T-cell (primary cell): ENCODE results near the gene GSG1L2. TPM values are rescaled to one million over a fixed set of nuclear protein-coding genes. Genes with fewer than 3 reads are reported as not detected.

Source experiments
- ATAC-seq, 4 experiments: fragments of 200-7000 bp in 3 of 4; fragments of 150-1000 bp in 1 of 4; cut with Tn5 transposase; replicated peaks in 1 of 4; 1 replicate in 3 of 4; 2 replicates in 1 of 4; pipeline ENCODE4 v1.10.0; 2021; ENCODE audit warnings: moderate library complexity in 3 of 4, mild to moderate bottlenecking in 2 of 4, moderate number of reproducible peaks in 1 of 4
- CTCF ChIA-PET, 2 donors: fragments of 300-600 bp; sonication (Branson Sonifier 250); formaldehyde crosslinking; loops; one replicate each; lab custom pipeline; 2022; ENCODE audit warnings: antibody characterized with exemption in 2 of 2; lab: Charles Lee
- POLR2A ChIA-PET, 2 donors: fragments of 300-600 bp; sonication (Branson Sonifier 250); formaldehyde crosslinking; loops; one replicate each; lab custom pipeline; 2022; ENCODE audit warnings: antibody characterized with exemption in 2 of 2; lab: Charles Lee
- DNase-seq, 35 experiments: peaks; one replicate each; pipeline versions ENCODE4 v3.0.0 to v3.0.0-alpha.2; 2013 to 2023
- H3K27ac ChIP-seq: one replicate; pipeline ENCODE4 v1.5.1; 2013; ENCODE audit warnings: low read length
- H3K27me3 ChIP-seq, 2 experiments: replicated peaks in 1 of 2; 1 replicate in 1 of 2; 2 replicates in 1 of 2; pipeline versions ENCODE4 v1.6.1 to v1.7.0; 2013; ENCODE audit warnings: low read length in 1 of 2, mixed read lengths in 1 of 2; ENCODE audit not compliant: control insufficient read depth in 2 of 2, insufficient read depth in 2 of 2; ENCODE audit errors: extremely low read depth in 1 of 2
- H3K36me3 ChIP-seq, 2 donors: 1 replicate in 1 of 2; 2 replicates in 1 of 2; pipeline versions ENCODE4 v1.6.1 to v1.7.0; 2013; ENCODE audit warnings: low read length in 1 of 2; ENCODE audit not compliant: control insufficient read depth in 2 of 2, insufficient read depth in 1 of 2; ENCODE audit errors: extremely low read depth in 1 of 2
- H3K4me1 ChIP-seq, 2 experiments: 1 replicate in 1 of 2; 2 replicates in 1 of 2; pipeline versions ENCODE4 v1.6.1 to v1.7.0; 2013; ENCODE audit warnings: low read length in 2 of 2, mixed read lengths in 1 of 2; ENCODE audit not compliant: insufficient read depth in 2 of 2, control insufficient read depth in 1 of 2; ENCODE audit errors: extremely low read depth in 1 of 2
- H3K4me3 ChIP-seq, 2 donors: 1 replicate in 1 of 2; 2 replicates in 1 of 2; pipeline versions ENCODE4 v1.5.1 to v1.7.0; 2013; ENCODE audit warnings: mild to moderate bottlenecking in 2 of 2, low read length in 1 of 2, moderate library complexity in 1 of 2; ENCODE audit not compliant: control insufficient read depth in 1 of 2; ENCODE audit errors: extremely low read depth in 1 of 2
- H3K9me3 ChIP-seq: 2 replicates; pipeline ENCODE4 v1.7.0; 2013
- H3K27ac Mint-ChIP-seq, 2 donors: one replicate each; pipeline ENCODE4 v1.8.0; 2020 to 2021; ENCODE audit warnings: mild to moderate bottlenecking in 2 of 2, mixed read lengths in 2 of 2
- H3K27me3 Mint-ChIP-seq, 2 donors: one replicate each; pipeline ENCODE4 v1.8.0; 2021 to 2022; ENCODE audit warnings: mixed read lengths in 2 of 2
- H3K36me3 Mint-ChIP-seq: one replicate; pipeline ENCODE4 v1.8.0; 2021; ENCODE audit warnings: mixed read lengths
- H3K4me1 Mint-ChIP-seq, 3 donors: one replicate each; pipeline ENCODE4 v1.8.0; 2020 to 2022; ENCODE audit warnings: mixed read lengths in 3 of 3, mild to moderate bottlenecking in 1 of 3
- H3K4me3 Mint-ChIP-seq, 3 donors: one replicate each; pipeline ENCODE4 v1.8.0; 2020 to 2022; ENCODE audit warnings: mild to moderate bottlenecking in 3 of 3, mixed read lengths in 3 of 3, moderate library complexity in 3 of 3
- H3K9me3 Mint-ChIP-seq, 3 donors: one replicate each; pipeline ENCODE4 v1.8.0; 2020 to 2022; ENCODE audit warnings: mixed read lengths in 3 of 3
- WGBS: methylation state at CpG from one replicate; pipeline ENCODE4 v1.1.5; 2013; ENCODE audit warnings: missing lambda C conversion rate; ENCODE audit not compliant: insufficient coverage; 5-methylcytosine and 5-hydroxymethylcytosine counted together
- total RNA-seq, 35 experiments: library from RNA in 6 of 35; stranded (reverse) in 6 of 35; fragments of 120-200 nt in 1 of 35; gene quantifications; one replicate each; pipeline versions ENCODE4 v1.2.1 to v1.2.4 and lab custom pipeline; 2013 to 2026

The GSG1L2 gene
- total RNA-seq, 5 donors from 2014 or later (not counting 1 experiment from before 2014, with no cell fraction given): not detected

DNA sequence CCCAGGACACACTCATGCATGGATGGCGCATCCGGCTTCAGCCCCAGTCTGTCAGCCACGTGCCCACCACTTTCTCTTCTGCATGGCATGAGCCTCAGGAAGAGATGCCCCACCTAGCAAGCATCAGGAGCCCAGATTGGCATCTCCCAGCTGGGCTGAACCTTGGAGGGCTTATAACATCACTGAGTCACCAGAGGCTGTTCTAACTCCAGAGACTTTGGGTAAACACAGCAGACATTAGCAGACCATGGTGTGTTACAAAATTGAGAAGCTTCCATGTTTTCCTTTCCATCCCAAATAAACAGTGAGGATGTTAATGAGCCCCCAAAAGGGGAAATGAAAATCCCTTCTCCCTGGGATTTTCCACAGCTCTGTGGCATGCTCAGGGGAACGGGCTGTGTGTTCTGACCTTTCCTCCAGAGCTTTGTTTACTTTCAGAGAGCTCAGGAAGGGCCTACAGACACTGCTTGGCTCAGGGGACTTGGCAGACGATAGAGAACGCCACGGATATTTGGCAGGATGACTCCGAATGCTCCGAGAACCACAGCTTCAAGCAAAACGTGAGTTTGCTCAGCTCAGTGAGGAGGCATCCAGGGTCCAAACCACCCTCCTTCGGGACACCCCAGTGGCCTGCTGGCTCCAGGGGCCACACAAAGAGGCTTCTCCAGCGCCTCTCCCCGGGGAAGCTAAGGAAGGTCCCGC, 20.3 kb upstream of the GSG1L2 start:
- ChIA-PET POLR2A (no interaction called here), CTCF (no interaction called here)
- H3K27ac Mint-ChIP-seq: no peak overlapping the region
- ATAC-seq: no peak
- H3K4me1 ChIP-seq: no peaks in the 10 kb centered on the region
- no peak overlapping the region for H3K27ac ChIP-seq
- no peaks in the 10 kb centered on the region for H3K4me1 Mint-ChIP-seq
- no peaks in the 10 kb centered on the region for H3K36me3 Mint-ChIP-seq
- H3K4me3 Mint-ChIP-seq: no peak overlapping the region
- no peaks in the 10 kb centered on the region for H3K9me3 Mint-ChIP-seq
- no peak for DNase-seq
- H3K9me3 ChIP-seq: no peaks in the 10 kb centered on the region
- no peaks in the 10 kb centered on the region for H3K36me3 ChIP-seq
- H3K27me3 ChIP-seq: peaks cover 0 to 7% of the 10 kb centered on the region in 2 experiments
- no peak overlapping the region for H3K4me3 ChIP-seq
- WGBS: 76% methylated on average over 10 of the region's 14 CpGs
- peaks cover 22 to 27% of the 10 kb centered on the region in 2 donors for H3K27me3 Mint-ChIP-seq

GRCh38 chr17:9839433-9839832, 17.6 kb upstream of the GSG1L2 start:
- Mint-ChIP-seq H3K9me3 (no peaks in the 10 kb centered on the region), H3K4me3 (no peak overlapping the region), H3K36me3 (no peaks in the 10 kb centered on the region), H3K4me1 (no peaks in the 10 kb centered on the region), H3K27ac (no peak overlapping the region), H3K27me3 (peaks cover 24 to 27% of the 10 kb centered on the region in 2 donors)
- no peak for ATAC-seq
- 38% methylated on average over 4 of the region's 4 CpGs for WGBS
- Histone ChIP-seq H3K36me3 (no peaks in the 10 kb centered on the region), H3K4me1 (no peaks in the 10 kb centered on the region), H3K9me3 (no peaks in the 10 kb centered on the region), H3K27ac (no peak overlapping the region), H3K27me3 (peaks cover 0 to 7% of the 10 kb centered on the region in 2 experiments), H3K4me3 (no peak overlapping the region)
- ChIA-PET CTCF (no interaction called here), POLR2A (no interaction called here)
- DNase-seq: no peak

- no peaks in the 10 kb centered on the region for H3K9me3 Mint-ChIP-seq
- DNase-seq (no peak), ATAC-seq (no peak)
- H3K27me3 ChIP-seq: peaks cover 0 to 7% of the 10 kb centered on the region in 2 experiments
- ChIA-PET POLR2A (no interaction called here), CTCF (no interaction called here)
- H3K4me3 Mint-ChIP-seq: no peak overlapping the region
- peaks cover 21 to 23% of the 10 kb centered on the region in 2 donors for H3K27me3 Mint-ChIP-seq
- 81% methylated on average over 7 of the region's 11 CpGs for WGBS
- no peaks in the 10 kb centered on the region for H3K4me1 Mint-ChIP-seq
- no peaks in the 10 kb centered on the region for H3K36me3 Mint-ChIP-seq
- H3K4me1 ChIP-seq: no peaks in the 10 kb centered on the region
- H3K36me3 ChIP-seq: no peaks in the 10 kb centered on the region
- no peak overlapping the region for H3K27ac Mint-ChIP-seq
- H3K27ac ChIP-seq: no peak overlapping the region
- H3K4me3 ChIP-seq: no peak overlapping the region
- no peaks in the 10 kb centered on the region for H3K9me3 ChIP-seq
Observed at GRCh38 chr17:9837551-9838471, 15.9 kb upstream of the GSG1L2 start.

DNA sequence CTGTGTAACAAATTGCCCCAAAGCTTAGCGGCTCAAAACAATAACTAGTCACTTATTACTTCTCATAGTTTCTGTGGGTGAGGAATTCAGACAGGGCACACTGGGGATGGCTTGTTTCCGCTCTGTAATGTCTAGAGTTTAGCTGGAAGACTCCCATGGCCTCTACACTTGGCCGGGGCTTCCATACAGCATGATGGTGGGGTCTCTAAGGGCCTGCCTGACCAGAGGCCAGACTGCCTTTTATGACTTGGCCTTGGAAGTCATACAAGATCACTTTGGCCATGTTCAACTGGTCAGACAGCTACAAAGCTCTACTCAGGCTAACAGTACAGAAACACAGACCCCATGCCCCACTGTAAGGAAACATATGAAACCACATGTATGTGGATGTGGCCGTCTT, 12.0 kb upstream of the GSG1L2 start:
- peaks cover 9 to 16% of the 10 kb centered on the region in 2 donors for H3K27me3 Mint-ChIP-seq
- no peak for ATAC-seq
- peaks cover 0 to 2% of the 10 kb centered on the region in 2 experiments for H3K27me3 ChIP-seq
- no CpG with 5 or more reads among the region's 4 CpGs for WGBS
- H3K36me3 Mint-ChIP-seq: no peaks in the 10 kb centered on the region
- H3K27ac Mint-ChIP-seq: no peak overlapping the region
- H3K4me3 Mint-ChIP-seq: no peak overlapping the region
- ChIA-PET POLR2A (no interaction called here), CTCF (no interaction called here)
- H3K36me3 ChIP-seq: no peaks in the 10 kb centered on the region
- no peak overlapping the region for H3K27ac ChIP-seq
- no peaks in the 10 kb centered on the region for H3K4me1 ChIP-seq
- no peak for DNase-seq
- no peaks in the 10 kb centered on the region for H3K9me3 Mint-ChIP-seq
- no peaks in the 10 kb centered on the region for H3K4me1 Mint-ChIP-seq
- no peaks in the 10 kb centered on the region for H3K9me3 ChIP-seq
- H3K4me3 ChIP-seq: no peak overlapping the region

DNA sequence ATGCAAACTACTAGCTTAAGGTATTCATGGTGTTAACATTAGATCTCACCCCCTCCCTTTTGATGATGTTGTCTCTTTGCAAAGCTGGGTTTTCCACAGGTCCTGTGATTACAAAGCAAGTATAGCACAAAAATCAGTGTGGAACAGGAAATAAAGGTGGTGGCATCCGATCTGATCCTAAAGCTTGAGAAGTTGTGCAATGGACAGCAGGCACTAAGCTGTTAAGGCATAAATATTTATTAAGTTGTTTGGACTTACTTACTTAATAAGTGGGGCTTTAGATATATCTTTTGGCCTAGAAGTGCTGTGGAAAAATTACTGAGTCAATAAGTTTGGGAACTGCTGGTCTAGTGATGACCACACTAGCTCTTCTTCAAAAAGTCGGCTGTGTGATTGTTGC, 8.8 kb upstream of the GSG1L2 start:
- DNase-seq: no peak
- Mint-ChIP-seq H3K9me3 (no peaks in the 10 kb centered on the region), H3K27ac (no peak overlapping the region), H3K4me1 (no peaks in the 10 kb centered on the region), H3K4me3 (no peak overlapping the region), H3K36me3 (no peaks in the 10 kb centered on the region), H3K27me3 (peaks cover 0 to 7% of the 10 kb centered on the region in 2 donors)
- H3K27ac ChIP-seq: no peak overlapping the region
- no peaks in the 10 kb centered on the region for H3K9me3 ChIP-seq
- H3K36me3 ChIP-seq: no peaks in the 10 kb centered on the region
- H3K27me3 ChIP-seq: peaks cover 0 to 9% of the 10 kb centered on the region in 2 experiments
- POLR2A ChIA-PET: no interaction called here
- no CpG with 5 or more reads among the region's 2 CpGs for WGBS
- no peak for ATAC-seq
- H3K4me1 ChIP-seq: no peaks in the 10 kb centered on the region
- no peak overlapping the region for H3K4me3 ChIP-seq
- CTCF ChIA-PET: no interaction called here

DNA sequence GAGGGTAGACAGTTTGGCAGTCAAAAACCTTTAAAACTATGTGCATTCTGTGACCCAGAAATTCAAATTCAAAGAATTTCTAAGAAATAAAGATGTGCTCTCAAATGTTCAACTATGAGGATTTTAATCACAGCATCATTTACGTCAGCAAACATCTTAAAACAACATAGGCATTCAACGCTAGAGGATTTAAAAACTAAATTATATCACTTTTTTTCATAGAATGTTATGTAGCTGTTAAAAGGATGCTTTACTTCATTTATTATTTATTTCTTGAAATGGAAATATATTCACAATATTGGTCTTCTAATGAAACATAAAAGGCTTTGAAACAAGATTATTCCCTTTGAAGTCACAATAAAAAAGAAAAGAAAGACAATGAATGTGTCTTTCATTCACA, 7.5 kb upstream of the GSG1L2 start:
- Histone ChIP-seq H3K36me3 (no peaks in the 10 kb centered on the region), H3K4me3 (no peak overlapping the region), H3K27ac (no peak overlapping the region), H3K9me3 (no peaks in the 10 kb centered on the region), H3K4me1 (no peaks in the 10 kb centered on the region), H3K27me3 (peaks cover 0 to 17% of the 10 kb centered on the region in 2 experiments)
- ATAC-seq (no peak), DNase-seq (no peak)
- ChIA-PET POLR2A (no interaction called here), CTCF (no interaction called here)
- Mint-ChIP-seq H3K9me3 (no peaks in the 10 kb centered on the region), H3K4me1 (no peaks in the 10 kb centered on the region), H3K36me3 (no peaks in the 10 kb centered on the region), H3K4me3 (no peak overlapping the region), H3K27ac (no peak overlapping the region), H3K27me3 (peaks cover 0 to 7% of the 10 kb centered on the region in 2 donors)
- no CpG with 5 or more reads among the region's 2 CpGs for WGBS
